Right cardiac atrium (tissue), 5 donors: Measurements from ENCODE around the gene ZSCAN5A. TPM values are rescaled to one million over a fixed set of nuclear protein-coding genes. Genes with fewer than 3 reads are reported as not detected.
"Not testable (repeated sequence)": the region's sequence is repeated elsewhere in the genome, so short reads cannot be mapped to it uniquely, and the experiment has no call there.

Experiments
- ATAC-seq, 2 donors: fragments of 200-7000 bp; cut with Tn5 transposase; one replicate each; pipeline versions ENCODE4 v1.8.0 to v1.9.1; 2020; ENCODE audit warnings: moderate library complexity in 2 of 2, mild to moderate bottlenecking in 1 of 2
- DNase-seq, 3 donors: peaks; one replicate each; pipeline ENCODE4 v3.0.0-alpha.2; 2020
- H3K27ac ChIP-seq: one replicate; pipeline ENCODE4 v1.5.1; 2013; ENCODE audit warnings: mild to moderate bottlenecking, low read length, control low read depth, moderate library complexity
- H3K27me3 ChIP-seq: one replicate; pipeline ENCODE4 v1.6.1; 2013; ENCODE audit not compliant: control insufficient read depth, insufficient read depth
- H3K4me1 ChIP-seq: one replicate; pipeline ENCODE4 v1.6.1; 2013; ENCODE audit warnings: low read length; ENCODE audit not compliant: control insufficient read depth, insufficient read depth
- H3K4me3 ChIP-seq: one replicate; pipeline ENCODE4 v1.5.1; 2013; ENCODE audit warnings: low read length, control low read depth
- H3K9me3 ChIP-seq: one replicate; pipeline ENCODE4 v1.6.1; 2013; ENCODE audit warnings: low read length; ENCODE audit not compliant: control insufficient read depth
- WGBS: extraction: QIAGEN DNeasy Blood & Tissue Kit; methylation state at CpG from one replicate; pipeline ENCODE4 v1.1.7; 2013; 5-methylcytosine and 5-hydroxymethylcytosine counted together
- intact Hi-C, 4 donors: fragments of 100-400 bp; cut with DNase I; formaldehyde crosslinking; loops; one replicate each; pipeline versions ENCODE4 v1.11.0 to v1.14.0; 2022 to 2023
- polyA plus RNA-seq: library from polyadenylated mRNA; stranded (reverse); fragments of 200-250 nt; gene quantifications from one replicate; pipeline ENCODE4 v1.2.3, GENCODE V29; 2013
- total RNA-seq, 4 donors: library from RNA; stranded (reverse); fragmentation: NEBNext Ultra II Directional; extraction: Animal tissue kit (Norgen Biotek cat#: 25700); gene quantifications; one replicate each; pipeline ENCODE4 v1.2.1, GENCODE V29; 2021
- donor health status: healthy with polysubstance abuse.
- donor health status: DM: no; HTN: yes; CAD: no.
- donor health status: DM: no; HTN: no; CAD: no.
- donor health status: DM: no; HTN: yes; CAD: no; lungs with severe emphysema.
- donor health status: DM: yes; HTN: yes; CAD: no.

The ZSCAN5A gene
- total and polyA plus RNA-seq, 5 donors, result 16.5 to 25.8 (median 19.2) TPM

DNA sequence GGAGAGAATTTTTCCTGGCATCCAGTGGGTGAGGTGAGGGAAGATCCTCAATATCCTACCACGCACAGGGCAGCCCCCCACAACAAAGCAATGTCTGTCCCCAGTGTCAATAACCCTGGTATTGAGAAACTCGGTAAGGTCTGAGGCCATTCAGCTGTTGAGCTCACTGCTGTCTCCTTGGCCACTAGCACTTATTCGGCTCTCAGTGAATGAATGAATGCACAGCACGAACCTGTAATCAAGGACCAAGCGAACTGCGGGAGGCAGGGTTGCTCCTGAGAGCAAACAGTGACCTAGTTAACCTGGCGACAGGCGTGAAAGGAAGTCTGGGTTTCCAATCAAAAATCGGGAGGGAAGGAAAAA lies 640 bp downstream of the ZSCAN5A start:
- no peaks in the 10 kb centered on the region for H3K27me3 ChIP-seq
- intact Hi-C loops, result no loop called here
- H3K4me1 ChIP-seq, result peaks cover 5% of the 10 kb centered on the region
- peak overlapping the region; percentile 78 for H3K4me3 ChIP-seq
- no peaks in the 10 kb centered on the region for H3K9me3 ChIP-seq
- ATAC-seq (peak in 1 of 2 donors; percentile 2), DNase-seq (no peak)
- H3K27ac ChIP-seq, result peak overlapping the region; percentile 90
- 1% methylated on average over 9 of the region's 9 CpGs for WGBS

DNA sequence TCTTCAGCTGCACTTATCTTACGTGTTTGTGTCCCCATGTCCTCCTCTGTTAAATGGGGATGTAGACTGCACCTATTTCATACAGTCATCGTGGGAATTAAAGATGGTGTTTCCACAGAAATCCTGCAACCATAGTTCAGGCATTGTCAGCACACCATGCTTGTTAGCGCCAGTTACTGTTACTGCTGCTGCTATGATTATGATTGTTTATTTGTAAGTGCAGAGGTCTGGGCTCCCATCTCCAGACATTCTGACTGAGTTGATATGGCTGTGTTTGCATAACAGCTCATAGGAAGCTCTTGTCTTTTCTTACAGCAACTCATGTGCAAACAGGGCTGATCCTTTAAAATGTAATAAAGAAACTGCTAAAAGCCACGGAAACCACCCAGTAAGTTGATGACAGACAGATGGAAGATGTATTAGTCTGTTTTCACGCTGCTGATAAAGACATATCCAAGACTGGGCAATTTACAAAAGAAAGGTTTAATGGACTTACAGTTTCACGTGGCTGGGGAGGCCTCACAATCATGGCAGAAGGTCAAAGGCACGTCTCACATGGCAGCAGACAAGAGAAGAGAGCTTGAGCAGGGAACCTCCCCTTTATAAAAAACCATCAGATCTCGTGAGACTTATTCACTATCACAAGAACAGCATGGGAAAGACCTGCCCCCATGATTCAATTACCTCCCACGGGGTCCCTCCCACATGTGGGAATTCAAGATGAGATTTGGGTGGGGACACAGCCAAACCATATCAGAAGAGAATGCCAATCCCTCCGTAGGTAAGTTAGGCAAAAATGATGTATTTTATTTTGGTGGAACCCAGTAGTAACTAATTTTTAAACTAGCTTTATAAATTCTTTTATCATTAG lies 1.6 kb downstream of the ZSCAN5A start:
- intact Hi-C loops, result no loop called here
- Histone ChIP-seq H3K9me3 (no peaks in the 10 kb centered on the region), H3K4me3 (no peak overlapping the region), H3K27ac (no peak overlapping the region), H3K4me1 (peaks cover 5% of the 10 kb centered on the region), H3K27me3 (no peaks in the 10 kb centered on the region)
- DNase-seq, result no peak
- WGBS, result 79% methylated on average over 10 of the region's 10 CpGs
- ATAC-seq, result no peak

DNA sequence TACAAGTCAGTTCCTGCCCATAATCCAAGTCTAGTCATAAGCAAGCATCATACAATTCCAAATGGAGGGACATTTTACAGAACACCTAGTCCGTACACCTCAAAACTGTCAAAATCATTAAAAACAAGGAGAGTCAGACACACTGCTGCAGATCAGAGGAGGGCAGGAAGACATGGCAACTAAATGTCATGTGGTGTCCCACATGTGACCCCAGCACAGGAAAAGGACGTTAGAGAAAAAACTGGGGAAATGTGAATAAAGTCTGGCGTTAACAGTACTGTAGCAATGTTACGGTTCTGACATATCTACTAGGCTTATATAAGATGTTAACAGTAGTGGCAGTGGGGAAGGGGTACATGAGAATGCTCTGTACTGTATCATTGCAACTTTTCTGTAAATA lies 2.3 kb downstream of the ZSCAN5A start:
- H3K27ac ChIP-seq, result no peak overlapping the region
- H3K4me1 ChIP-seq, result peaks cover 5% of the 10 kb centered on the region
- H3K9me3 ChIP-seq, result no peaks in the 10 kb centered on the region
- H3K27me3 ChIP-seq, result no peaks in the 10 kb centered on the region
- intact Hi-C loops, result no loop called here
- no peak for ATAC-seq
- WGBS, result 69% methylated on average over 4 of the region's 4 CpGs
- no peak overlapping the region for H3K4me3 ChIP-seq
- DNase-seq, result no peak

GRCh38 chr19:56310462-56310861 lies 4.2 kb downstream of the ZSCAN5A start:
- no peak for DNase-seq
- H3K27ac ChIP-seq, result no peak overlapping the region
- no peaks in the 10 kb centered on the region for H3K27me3 ChIP-seq
- H3K4me3 ChIP-seq, result no peak overlapping the region
- no peaks in the 10 kb centered on the region for H3K4me1 ChIP-seq
- no peak for ATAC-seq
- 67% methylated on average over 8 of the region's 8 CpGs for WGBS
- no peaks in the 10 kb centered on the region for H3K9me3 ChIP-seq
- intact Hi-C loops, result no loop called here

GRCh38 chr19:56309511-56310185 lies 5.0 kb downstream of the ZSCAN5A start:
- intact Hi-C loops, result no loop called here
- Histone ChIP-seq H3K27ac (no peak overlapping the region), H3K4me3 (no peak overlapping the region), H3K9me3 (no peaks in the 10 kb centered on the region), H3K4me1 (no peaks in the 10 kb centered on the region), H3K27me3 (no peaks in the 10 kb centered on the region)
- peak in 1 of 2 donors; percentile 29 for ATAC-seq
- 84% methylated on average over 11 of the region's 11 CpGs for WGBS
- peak; percentile 28 to 74 (median 68) for DNase-seq

DNA sequence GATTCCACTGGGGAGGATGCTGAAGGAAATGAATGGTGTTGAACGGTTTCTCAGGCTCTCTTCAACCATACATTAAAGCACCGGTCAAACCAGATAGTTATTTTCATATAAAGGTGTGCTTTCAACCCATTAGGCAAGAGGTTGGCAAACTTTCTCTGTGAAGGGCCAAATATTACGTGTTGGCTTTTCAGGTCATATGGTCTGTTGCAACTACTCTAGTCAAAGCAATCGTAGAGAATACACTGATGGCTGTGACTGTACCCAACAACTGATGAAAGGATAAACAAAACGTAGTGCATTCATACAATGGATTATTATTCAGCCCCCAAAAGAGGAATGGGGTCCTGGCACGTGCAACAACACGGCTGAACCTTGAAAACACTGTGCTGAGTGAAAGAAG lies 5.8 kb downstream of the ZSCAN5A start:
- Histone ChIP-seq H3K4me1 (no peaks in the 10 kb centered on the region), H3K4me3 (no peak overlapping the region), H3K27ac (no peak overlapping the region), H3K27me3 (no peaks in the 10 kb centered on the region), H3K9me3 (no peaks in the 10 kb centered on the region)
- WGBS, result 92% methylated on average over 7 of the region's 7 CpGs
- DNase-seq, result no peak
- intact Hi-C loops, result no loop called here
- ATAC-seq, result no peak

DNA sequence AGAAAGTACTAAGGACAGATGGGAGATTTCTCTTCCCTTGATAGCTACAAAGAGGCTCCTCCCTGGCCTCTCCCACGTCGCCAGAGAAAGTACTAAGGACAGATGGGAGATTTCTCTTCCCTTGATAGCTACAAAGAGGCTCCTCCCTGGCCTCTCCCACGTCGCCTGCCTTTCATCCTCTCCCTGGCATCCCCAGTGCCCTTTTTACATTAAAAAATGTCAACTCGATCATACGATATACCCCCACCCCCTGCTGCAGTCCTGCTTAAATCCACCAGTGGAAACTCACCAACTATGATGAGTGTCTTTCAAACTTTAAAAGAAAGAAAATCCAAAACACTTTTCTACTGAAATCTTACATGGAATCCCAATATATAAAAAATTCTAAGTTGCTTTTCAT lies 7.6 kb downstream of the ZSCAN5A start:
- intact Hi-C loops, ATAC-seq, H3K27ac ChIP-seq, H3K4me3 ChIP-seq, H3K9me3 ChIP-seq, H3K4me1 ChIP-seq, DNase-seq, H3K27me3 ChIP-seq: not testable (repeated sequence)
- WGBS, result 60% methylated on average over 6 of the region's 6 CpGs

DNA sequence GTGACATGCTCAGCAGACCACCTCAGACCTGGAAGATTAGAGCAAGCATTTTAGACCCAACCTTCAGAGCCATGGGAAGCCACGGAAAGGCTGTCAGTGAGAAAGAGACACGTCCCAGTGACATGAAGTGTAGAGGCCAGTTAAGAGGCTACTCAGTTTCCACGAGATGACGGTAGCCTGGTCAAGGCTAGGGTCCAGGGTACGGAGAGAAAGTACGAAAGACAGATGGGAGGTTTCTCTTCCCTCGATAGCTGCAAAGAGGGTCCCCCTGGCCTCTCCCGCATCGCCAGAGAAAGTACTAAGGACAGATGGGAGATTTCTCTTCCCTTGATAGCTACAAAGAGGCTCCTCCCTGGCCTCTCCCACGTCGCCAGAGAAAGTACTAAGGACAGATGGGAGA lies 8.6 kb downstream of the ZSCAN5A start:
- DNase-seq (no peak), ATAC-seq (no peak)
- Histone ChIP-seq H3K27ac (no peak overlapping the region), H3K4me1 (no peaks in the 10 kb centered on the region), H3K4me3 (no peak overlapping the region), H3K27me3 (no peaks in the 10 kb centered on the region), H3K9me3 (no peaks in the 10 kb centered on the region)
- intact Hi-C loops, result no loop called here
- 67% methylated on average over 9 of the region's 11 CpGs for WGBS

DNA sequence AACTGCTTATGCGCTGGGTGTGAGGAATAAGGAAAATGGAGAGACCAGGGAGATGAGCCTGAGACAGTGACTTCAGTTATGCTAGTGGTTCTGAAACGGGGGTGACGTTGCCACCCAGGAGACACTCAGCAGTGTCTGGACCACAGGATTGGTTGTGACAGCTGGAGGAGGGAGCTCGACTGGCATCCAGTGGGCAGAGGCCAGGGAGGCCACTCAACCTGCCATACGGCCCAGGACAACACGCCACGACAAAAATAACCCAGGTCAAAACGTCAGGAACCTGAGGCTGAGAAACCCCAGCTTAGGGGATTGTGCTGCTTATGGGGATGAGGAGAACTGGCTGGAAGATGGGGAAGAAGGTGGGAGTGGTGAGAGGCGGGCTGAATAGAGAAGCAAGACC lies 10.4 kb downstream of the ZSCAN5A start:
- no peak for DNase-seq
- Histone ChIP-seq H3K27me3 (no peaks in the 10 kb centered on the region), H3K4me1 (no peaks in the 10 kb centered on the region), H3K4me3 (no peak overlapping the region), H3K9me3 (no peaks in the 10 kb centered on the region), H3K27ac (no peak overlapping the region)
- no peak for ATAC-seq
- intact Hi-C loops, result no loop called here
- 85% methylated on average over 9 of the region's 9 CpGs for WGBS

DNA sequence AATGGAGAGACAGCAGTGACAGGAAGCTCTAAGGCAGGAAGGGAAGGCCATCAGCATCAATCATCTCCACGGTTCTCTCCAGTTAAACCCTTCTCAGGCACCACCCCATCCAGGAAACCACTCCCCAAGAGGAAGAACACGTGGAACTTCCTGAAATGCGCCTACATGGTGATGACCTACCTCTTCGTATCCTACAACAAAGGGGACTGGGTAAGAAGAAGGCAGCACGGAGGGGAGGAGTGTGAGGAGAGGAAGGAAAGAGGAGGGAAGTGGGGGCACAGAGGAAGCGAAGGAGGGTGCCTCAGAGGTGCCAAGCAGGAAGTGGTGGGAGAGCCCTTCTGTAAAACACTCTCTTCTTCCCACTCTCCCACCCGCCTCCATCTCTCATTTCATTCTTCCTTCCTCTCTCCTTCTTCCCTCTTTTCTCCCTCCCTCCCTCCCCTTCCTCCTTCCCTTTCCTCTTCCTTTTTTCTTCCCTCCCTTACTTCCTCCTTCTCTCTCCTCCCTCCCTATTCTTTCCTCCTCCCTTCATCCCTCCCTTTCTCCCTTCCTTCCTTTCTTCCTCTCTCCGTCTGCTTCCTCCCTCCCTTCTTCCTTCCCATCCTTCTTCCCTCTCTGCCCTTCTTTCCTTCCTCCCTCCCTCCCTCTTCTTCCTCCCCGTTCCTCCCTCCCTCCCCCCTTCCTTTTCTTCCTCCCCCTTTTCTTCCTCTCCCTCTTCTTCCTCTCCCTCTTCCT lies 12.6 kb downstream of the ZSCAN5A start:
- Histone ChIP-seq H3K27me3 (no peaks in the 10 kb centered on the region), H3K4me1 (no peaks in the 10 kb centered on the region), H3K9me3 (no peaks in the 10 kb centered on the region), H3K4me3 (no peak overlapping the region), H3K27ac (no peak overlapping the region)
- 57% methylated on average over 9 of the region's 9 CpGs for WGBS
- intact Hi-C loops, result no loop called here
- no peak for DNase-seq
- ATAC-seq, result peak in 1 of 2 donors; percentile 78

DNA sequence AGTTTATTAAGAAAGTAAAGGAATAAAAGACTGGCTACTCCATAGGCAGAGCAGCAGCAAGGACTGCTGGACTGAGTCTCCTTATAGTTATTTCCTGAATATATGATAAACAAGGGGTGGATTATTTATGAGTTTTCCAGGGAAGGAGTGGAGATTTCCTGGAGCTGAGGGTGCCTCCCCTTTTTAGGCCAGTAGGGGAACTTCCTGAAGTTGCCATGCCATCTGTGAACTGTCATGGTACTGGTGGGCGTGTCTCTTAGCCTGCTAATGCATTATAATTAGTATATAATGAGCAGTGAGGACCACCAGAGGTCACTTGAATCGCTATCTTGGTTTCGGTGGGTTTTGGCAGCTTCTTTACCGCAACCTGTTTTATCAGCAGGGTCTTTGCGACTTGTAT lies 13.5 kb downstream of the ZSCAN5A start:
- Histone ChIP-seq H3K4me1 (no peaks in the 10 kb centered on the region), H3K27me3 (no peaks in the 10 kb centered on the region), H3K9me3 (no peaks in the 10 kb centered on the region), H3K27ac (no peak overlapping the region), H3K4me3 (no peak overlapping the region)
- no peak for ATAC-seq
- 73% methylated on average over 5 of the region's 5 CpGs for WGBS
- intact Hi-C loops, result no loop called here
- no peak for DNase-seq
